Tongue (tissue), 2 donors: Measurements from ENCODE around the gene SSH3. TPM values are rescaled to one million over a fixed set of nuclear protein-coding genes. Genes with fewer than 3 reads are reported as not detected.
A peak's percentile ranks its signal among the peaks of the same experiment; 100 is the strongest.

ENCODE experiments used
- DNase-seq: peaks from one replicate; pipeline ENCODE4 v3.0.0-alpha.2; 2015
- total RNA-seq: library from RNA; depleted of rRNA; stranded (reverse); fragments of >200 nt; gene quantifications from one replicate; pipeline ENCODE4 v1.2.3, GENCODE V29; 2014

SSH3 gene
- total RNA-seq, 1 donor from 2014 or later: 35.6 TPM

DNA sequence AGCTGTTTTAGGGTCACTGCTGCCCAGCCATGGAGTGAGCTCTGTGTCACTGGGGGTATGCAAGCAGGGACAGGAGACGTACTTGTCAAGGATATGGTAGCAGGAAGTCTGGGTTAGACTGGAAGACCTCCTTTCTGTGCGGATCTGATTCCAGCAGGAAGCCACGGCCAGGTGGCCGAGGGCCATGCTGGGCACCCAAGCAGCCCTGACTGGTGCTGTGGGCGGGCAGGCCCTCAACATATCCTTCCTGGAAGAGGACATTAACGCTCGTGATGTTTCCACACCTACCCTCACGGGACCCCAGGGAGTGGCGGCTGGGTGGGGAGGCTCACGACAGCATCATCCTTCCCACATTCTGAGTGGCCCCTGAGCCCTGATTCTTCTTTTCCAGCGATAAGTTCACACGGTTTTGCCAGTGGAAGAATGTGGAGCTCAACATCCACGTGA, 23.0 kb upstream of the SSH3 start:
- DNase-seq: no peak

GRCh38 chr11:67280788-67281551, 22.4 kb upstream of the SSH3 start:
- DNase-seq: no peak

- DNase-seq: no peak
Observed at GRCh38 chr11:67281552-67282150, 21.7 kb upstream of the SSH3 start.

- no peak for DNase-seq
Observed at GRCh38 chr11:67282155-67282875, 21.0 kb upstream of the SSH3 start.

- DNase-seq: no peak
Observed at GRCh38 chr11:67282876-67283371, 20.4 kb upstream of the SSH3 start.

- DNase-seq: no peak
Observed at GRCh38 chr11:67283481-67283963, 19.8 kb upstream of the SSH3 start.

- DNase-seq: no peak
Observed at GRCh38 chr11:67284811-67285540, 18.4 kb upstream of the SSH3 start.

DNA sequence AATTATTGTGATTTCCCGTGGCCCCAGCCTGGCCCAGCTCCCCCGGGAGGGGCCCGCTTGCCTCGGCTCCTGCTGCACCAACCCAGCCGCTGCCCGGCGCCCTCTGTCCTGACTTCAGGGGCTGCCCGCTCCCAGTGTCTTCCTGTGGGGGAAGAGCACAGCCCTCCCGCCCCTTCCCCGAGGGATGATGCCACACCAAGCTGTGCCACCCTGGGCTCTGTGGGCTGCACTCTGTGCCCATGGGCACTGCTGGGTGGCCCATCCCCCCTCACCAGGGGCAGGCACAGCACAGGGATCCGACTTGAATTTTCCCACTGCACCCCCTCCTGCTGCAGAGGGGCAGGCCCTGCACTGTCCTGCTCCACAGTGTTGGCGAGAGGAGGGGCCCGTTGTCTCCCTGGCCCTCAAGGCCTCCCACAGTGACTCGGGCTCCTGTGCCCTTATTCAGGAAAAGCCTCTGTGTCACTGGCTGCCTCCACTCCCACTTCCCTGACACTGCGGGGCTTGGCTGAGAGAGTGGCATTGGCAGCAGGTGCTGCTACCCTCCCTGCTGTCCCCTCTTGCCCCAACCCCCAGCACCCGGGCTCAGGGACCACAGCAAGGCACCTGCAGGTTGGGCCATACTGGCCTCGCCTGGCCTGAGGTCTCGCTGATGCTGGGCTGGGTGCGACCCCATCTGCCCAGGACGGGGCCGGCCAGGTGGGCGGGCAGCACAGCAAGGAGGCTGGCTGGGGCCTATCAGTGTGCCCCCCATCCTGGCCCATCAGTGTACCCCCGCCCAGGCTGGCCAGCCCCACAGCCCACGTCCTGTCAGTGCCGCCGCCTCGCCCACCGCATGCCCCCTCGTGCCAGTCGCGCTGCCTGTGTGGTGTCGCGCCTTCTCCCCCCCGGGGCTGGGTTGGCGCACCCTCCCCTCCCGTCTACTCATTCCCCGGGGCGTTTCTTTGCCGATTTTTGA, 17.5 kb upstream of the SSH3 start:
- no peak for DNase-seq

DNA sequence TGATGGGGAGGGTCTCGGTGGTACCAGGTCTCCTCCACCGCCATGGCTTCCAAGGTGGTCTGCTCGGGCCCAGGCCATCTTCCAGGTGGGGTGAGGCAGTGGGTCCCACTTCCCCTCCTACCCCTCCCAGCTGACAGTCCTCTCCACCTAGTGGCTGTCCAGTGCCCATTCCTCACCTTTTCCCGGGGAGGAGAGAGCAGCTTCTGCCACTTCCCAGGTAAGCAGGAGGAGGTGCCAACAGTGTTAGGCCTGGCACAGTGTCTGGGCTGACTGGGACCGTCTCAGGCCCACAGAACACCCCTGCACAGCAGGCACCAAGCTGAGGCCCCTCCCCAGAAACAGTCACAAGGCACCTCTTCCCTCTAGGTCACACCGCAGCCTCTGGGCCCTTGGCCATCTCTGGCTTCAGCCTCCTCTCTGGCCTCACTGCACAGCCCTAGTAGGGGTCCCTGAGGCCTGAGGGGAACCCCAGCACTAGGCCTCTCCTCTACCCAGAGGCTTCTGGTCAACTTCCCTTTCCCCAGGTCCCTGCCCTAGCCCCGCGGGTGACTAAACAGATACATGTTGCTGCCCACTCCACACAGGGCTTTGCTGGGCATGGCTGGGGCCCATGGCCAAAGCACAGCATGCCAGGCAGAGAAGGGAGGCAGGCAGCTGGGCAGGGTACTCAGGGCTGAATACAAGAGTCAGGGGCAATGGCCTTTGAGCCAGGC, 16.6 kb upstream of the SSH3 start:
- no peak for DNase-seq

DNA sequence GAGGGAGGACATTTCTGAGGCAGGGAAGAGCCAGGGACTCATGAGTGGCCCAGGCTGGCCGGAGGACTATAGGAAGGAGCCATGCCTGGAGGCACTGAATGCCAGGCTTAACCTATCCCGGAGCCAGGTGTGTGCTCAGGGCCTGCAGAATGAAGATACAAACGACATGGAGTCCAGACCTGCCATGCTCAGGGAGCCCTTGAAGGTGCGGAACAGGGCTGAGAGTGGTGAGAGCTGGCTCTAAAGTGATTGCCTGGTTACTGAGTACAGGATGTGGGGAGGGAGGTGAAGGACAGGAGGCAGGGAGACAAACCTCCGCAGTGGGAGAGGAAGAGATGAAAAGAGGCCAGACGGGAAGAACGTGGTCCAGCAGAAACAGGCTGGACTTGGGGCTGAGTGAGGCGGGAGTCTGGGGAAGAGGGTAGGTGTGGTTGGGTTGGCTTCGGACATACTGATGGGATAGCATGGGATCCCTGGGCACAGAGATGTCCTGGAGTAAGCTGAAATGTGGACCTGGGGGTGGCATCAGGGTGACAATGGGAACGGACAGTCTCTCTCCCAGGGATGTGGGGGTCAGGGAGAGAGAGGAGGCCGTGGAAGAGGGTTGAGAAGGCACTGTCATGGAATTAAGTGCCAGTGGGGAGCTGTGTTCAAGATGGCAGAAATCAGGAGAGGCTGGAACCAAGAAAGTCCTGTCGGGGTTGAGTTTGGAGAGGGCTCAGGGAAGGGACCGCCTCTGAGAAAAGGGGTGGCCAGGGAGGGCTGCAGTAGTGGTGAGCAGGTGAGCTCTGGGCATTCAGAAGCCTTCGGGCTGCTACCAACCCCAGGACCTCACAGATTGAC, 15.8 kb upstream of the SSH3 start:
- no peak for DNase-seq

DNA sequence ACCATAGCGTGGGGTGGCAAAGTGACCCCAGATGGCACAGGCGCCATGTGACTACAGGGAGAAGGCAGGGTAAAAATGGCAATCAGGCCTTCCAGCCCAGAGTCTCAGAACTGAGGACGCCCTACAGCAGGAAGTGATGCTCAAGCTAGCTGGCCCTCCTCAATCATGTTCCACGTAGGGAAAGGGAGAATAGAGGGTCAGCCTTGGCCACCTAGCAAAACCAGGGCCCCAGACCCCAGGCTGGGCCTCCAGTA, 15.2 kb upstream of the SSH3 start:
- DNase-seq: no peak

- DNase-seq: peak; percentile 95
Observed at GRCh38 chr11:67288452-67289225, 14.7 kb upstream of the SSH3 start.

DNA sequence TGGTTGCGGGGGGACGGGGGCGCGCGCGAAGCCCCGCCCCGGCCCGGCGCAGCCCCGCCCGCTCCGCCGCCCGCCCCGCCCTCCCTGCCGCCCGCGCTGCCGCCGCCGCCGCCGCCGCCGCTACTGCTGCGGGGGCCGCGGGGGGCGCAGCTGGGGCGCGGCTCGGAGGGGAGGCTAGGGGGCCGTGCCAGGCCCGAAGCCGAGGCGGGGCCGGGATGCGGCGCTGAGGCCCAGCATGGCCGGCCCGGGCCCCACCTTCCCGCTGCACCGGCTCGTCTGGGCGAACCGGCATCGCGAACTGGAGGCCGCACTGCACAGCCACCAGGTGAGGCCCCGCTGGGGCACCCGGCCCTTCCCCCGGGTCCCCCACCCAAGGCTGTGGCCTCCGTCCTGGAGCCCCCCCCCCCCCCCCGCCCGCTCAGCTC, 14.1 kb upstream of the SSH3 start, which contains the start of gene ANKRD13D:
Gene ANKRD13D, plus strand, starts transcription at position 78 of the 425 bp plus-strand sequence. Its CDS starts 158 bp downstream, at position 236.
- no peak for DNase-seq

DNA sequence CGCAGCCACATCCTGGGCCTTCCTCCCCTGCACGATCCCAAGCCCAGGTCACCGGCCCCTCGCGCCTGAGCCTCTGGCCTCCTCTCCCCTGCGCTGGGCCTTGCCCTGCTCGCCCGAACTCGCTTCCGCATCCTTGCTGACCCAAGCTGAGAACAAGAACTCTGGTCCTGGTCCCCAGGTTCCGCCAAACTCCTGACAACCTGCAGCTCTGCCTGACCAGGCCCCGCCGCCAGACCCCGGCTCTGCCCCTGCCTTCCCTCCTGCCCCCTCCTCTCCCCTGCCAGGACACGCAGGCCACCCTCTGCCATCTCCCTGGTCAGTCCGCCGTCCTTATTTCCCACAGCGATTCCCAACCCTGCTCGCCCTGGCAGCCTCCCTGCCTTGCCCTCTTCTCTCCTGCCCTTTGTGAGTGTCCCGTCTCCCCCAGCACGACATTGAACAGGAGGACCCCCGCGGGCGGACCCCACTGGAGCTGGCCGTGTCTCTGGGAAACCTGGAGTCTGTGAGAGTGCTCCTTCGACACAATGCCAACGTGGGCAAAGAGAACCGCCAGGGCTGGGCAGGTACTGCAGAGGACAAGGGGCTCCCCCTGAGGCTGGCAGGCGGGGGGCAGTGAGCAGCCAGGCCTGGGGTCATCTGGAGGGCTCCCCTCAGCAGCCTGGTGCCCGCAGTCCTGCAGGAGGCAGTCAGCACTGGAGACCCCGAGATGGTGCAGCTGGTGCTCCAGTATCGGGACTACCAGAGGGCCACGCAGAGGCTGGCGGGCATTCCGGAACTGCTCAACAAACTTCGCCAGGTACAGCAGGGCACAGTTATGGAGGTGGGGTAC, 13.5 kb upstream of the SSH3 start:
- no peak for DNase-seq

- peak; percentile 81 for DNase-seq
Observed at GRCh38 chr11:67290801-67291200, 12.5 kb upstream of the SSH3 start.

GRCh38 chr11:67291481-67292381, 11.6 kb upstream of the SSH3 start:
- no peak for DNase-seq

GRCh38 chr11:67292671-67293070, 10.7 kb upstream of the SSH3 start:
- DNase-seq: no peak
